SK-N-SH treated with all-trans-retinoic acid at 6 μM for 48 hours (cell line): ENCODE measurements around the gene PAX5.

Experiments used
- ATAC-seq: fragments of 200-7000 bp; cut with Tn5 transposase; 3 replicates; pipeline ENCODE4 v1.9.1; 2020; ENCODE audit warnings: mild to moderate bottlenecking, moderate library complexity
- ARNTL ChIP-seq: fragments of 450-650 bp; formaldehyde crosslinking; IDR thresholded peaks from 2 replicates; pipeline ENCODE4 v1.5.0; 2020; ENCODE audit warnings: low read depth, mild to moderate bottlenecking, moderate library complexity, borderline replicate concordance
- BACH2 ChIP-seq: fragments of 250-450 bp; sonication (Bioruptor Pico); IDR thresholded peaks from 2 replicates; pipeline ENCODE4 v1.9.0; 2021; ENCODE audit warnings: mild to moderate bottlenecking, borderline replicate concordance
- CSDC2 ChIP-seq: fragments of 250-450 bp; sonication (Bioruptor Pico); IDR thresholded peaks from 2 replicates; pipeline ENCODE4 v1.5.0; 2020; ENCODE audit warnings: mild to moderate bottlenecking, moderate library complexity
- ESRRG ChIP-seq: fragments of 250-450 bp; sonication (Bioruptor Pico); IDR thresholded peaks from 2 replicates; pipeline ENCODE4 v1.6.1; 2021; ENCODE audit warnings: mild to moderate bottlenecking
- GLIS3 ChIP-seq: fragments of 250-450 bp; sonication (Bioruptor Pico); IDR thresholded peaks from 2 replicates; pipeline ENCODE4 v1.5.0; 2020; ENCODE audit warnings: mild to moderate bottlenecking, moderate library complexity
- ISL1 ChIP-seq: fragments of 250-450 bp; sonication (Bioruptor Pico); IDR thresholded peaks from 2 replicates; pipeline ENCODE4 v2.1.2; 2022; ENCODE audit warnings: mild to moderate bottlenecking, moderate library complexity
- OSR1 ChIP-seq: fragments of 250-450 bp; sonication (Bioruptor Pico); IDR thresholded peaks from 2 replicates; pipeline ENCODE4 v1.8.0; 2022; ENCODE audit warnings: moderate library complexity, mild to moderate bottlenecking, inconsistent platforms
- PATZ1 ChIP-seq: fragments of 250-450 bp; sonication (Bioruptor Pico); IDR thresholded peaks from 2 replicates; pipeline ENCODE4 v1.8.0; 2020; ENCODE audit warnings: mild to moderate bottlenecking, moderate library complexity, borderline replicate concordance
- PPARA ChIP-seq: fragments of 250-450 bp; sonication (Bioruptor Pico); IDR thresholded peaks from 2 replicates; pipeline ENCODE4 v1.5.0; 2020; ENCODE audit warnings: mild to moderate bottlenecking, borderline replicate concordance
- RARB ChIP-seq: fragments of 250-450 bp; sonication (Bioruptor Pico); IDR thresholded peaks from 2 replicates; pipeline ENCODE4 v1.8.0; 2021; ENCODE audit warnings: mild to moderate bottlenecking, moderate library complexity
- SNAI2 ChIP-seq: fragments of 250-450 bp; sonication (Bioruptor Pico); IDR thresholded peaks from 2 replicates; pipeline ENCODE4 v1.5.0; 2020; ENCODE audit warnings: mild to moderate bottlenecking, moderate library complexity
- TCF4 ChIP-seq: fragments of 250-450 bp; sonication (Bioruptor Pico); IDR thresholded peaks from 2 replicates; pipeline ENCODE4 v1.8.0; 2021; ENCODE audit warnings: mild to moderate bottlenecking, moderate library complexity, borderline replicate concordance
- TOX ChIP-seq: fragments of 250-450 bp; sonication (Bioruptor Pico); IDR thresholded peaks from 2 replicates; pipeline ENCODE4 v1.8.0; 2021; ENCODE audit warnings: mild to moderate bottlenecking, moderate library complexity, borderline replicate concordance
- TSHZ2 ChIP-seq: fragments of 250-450 bp; sonication (Bioruptor Pico); IDR thresholded peaks from 2 replicates; pipeline ENCODE4 v1.5.0; 2020; ENCODE audit warnings: mild to moderate bottlenecking, moderate library complexity
- ZC3H10 ChIP-seq: fragments of 250-450 bp; sonication (Bioruptor Pico); IDR thresholded peaks from 2 replicates; pipeline ENCODE4 v1.5.1; 2021; ENCODE audit warnings: mild to moderate bottlenecking, moderate library complexity
- ZFP3 ChIP-seq: fragments of 250-450 bp; sonication (Bioruptor Pico); IDR thresholded peaks from 2 replicates; pipeline ENCODE4 v1.5.0; 2020; ENCODE audit warnings: mild to moderate bottlenecking, moderate library complexity
- ZFP30 ChIP-seq: fragments of 450-650 bp; formaldehyde crosslinking; IDR thresholded peaks from 2 replicates; pipeline ENCODE4 v1.5.0; 2022; ENCODE audit warnings: mild to moderate bottlenecking, moderate library complexity
- ZNF565 ChIP-seq: fragments of 450-650 bp; formaldehyde crosslinking; conservative IDR thresholded peaks from 2 replicates; pipeline ENCODE4 v1.5.0; 2020; ENCODE audit warnings: low read depth, mild to moderate bottlenecking, moderate library complexity
- ZNF70 ChIP-seq: fragments of 450-650 bp; formaldehyde crosslinking; IDR thresholded peaks from 2 replicates; pipeline ENCODE4 v1.5.0; 2020; ENCODE audit warnings: mild to moderate bottlenecking, moderate library complexity
- ZNF8 ChIP-seq: fragments of 450-650 bp; formaldehyde crosslinking; IDR thresholded peaks from 2 replicates; pipeline ENCODE4 v1.5.0; 2020; ENCODE audit warnings: mild to moderate bottlenecking, moderate library complexity
- TF ChIP-seq, protein P1 (sequence below): fragments of 250-450 bp; sonication (Bioruptor Pico); IDR thresholded peaks from 2 replicates; pipeline ENCODE4 v1.5.1; 2021; ENCODE audit warnings: mild to moderate bottlenecking, moderate library complexity
- TF ChIP-seq, protein P2 (sequence below): fragments of 250-450 bp; sonication (Bioruptor Pico); IDR thresholded peaks from 2 replicates; pipeline ENCODE4 v1.5.1; 2020; ENCODE audit warnings: low read depth, mild to moderate bottlenecking, moderate library complexity
- TF ChIP-seq, protein P3 (sequence below): fragments of 250-450 bp; sonication (Bioruptor Pico); IDR thresholded peaks from 2 replicates; pipeline ENCODE4 v1.8.0; 2021; ENCODE audit warnings: low read depth, mild to moderate bottlenecking, moderate library complexity, borderline replicate concordance

PAX5 gene

DNA sequence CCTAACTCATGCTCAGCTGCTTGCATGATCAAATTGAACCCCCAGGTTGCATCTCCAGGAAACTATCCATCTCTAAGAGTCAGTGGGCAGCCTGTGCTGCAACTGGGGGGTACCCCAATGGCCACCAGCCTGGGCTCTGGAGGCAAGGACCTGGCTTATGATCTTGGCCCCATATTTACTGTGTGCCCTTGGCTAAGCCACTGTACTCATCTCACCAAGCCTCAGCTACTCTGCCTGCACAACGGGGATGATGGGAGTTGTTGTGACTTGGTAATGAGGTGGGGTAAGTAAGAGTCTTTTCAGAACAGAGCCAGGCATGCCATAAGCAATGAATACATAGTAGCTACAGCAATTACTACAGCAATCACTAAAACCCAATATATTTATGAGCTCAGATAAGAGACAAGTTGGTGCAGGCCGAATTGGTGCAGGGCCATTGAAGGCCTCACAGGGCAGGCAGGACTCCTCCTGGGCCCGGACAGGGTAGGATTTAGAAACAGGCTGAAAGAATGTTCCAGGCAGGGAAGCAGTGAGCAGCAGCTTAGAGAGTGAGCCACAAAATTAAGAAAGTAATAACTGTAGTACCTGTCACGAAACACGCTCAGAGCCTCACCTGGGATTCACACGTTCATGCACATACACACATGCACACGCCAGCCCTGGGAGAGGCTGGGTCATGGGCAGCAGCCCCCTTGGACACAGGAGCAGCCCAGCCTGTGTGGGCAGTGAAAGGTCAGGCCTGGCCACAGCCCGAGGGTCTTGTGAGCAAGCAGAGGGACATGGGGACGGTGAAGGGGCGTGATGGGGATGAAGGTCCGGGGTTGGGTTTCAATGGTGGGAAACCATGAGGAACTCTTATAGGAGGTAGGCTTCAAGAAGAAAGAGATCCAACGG is 74.1 kb downstream of the PAX5 start (continued):
- TF ChIP-seq PPARA (CRISPR knock-in tag), result no peak
- no peak for TF ChIP-seq ZFP3
- no peak for TF ChIP-seq BACH2 (CRISPR knock-in tag)
- TF ChIP-seq TOX (CRISPR knock-in tag), result no peak

GRCh38 chr9:36956908-36957307 is 77.2 kb downstream of the PAX5 start:
- no peak for ATAC-seq
- TF ChIP-seq CSDC2 (CRISPR knock-in tag), result no peak
- no peak for TF ChIP-seq TCF4 (CRISPR knock-in tag)
- TF ChIP-seq ZC3H10 (CRISPR knock-in tag), result no peak
- no peak for TF ChIP-seq TOX (CRISPR knock-in tag)
- TF ChIP-seq, protein P1, sequence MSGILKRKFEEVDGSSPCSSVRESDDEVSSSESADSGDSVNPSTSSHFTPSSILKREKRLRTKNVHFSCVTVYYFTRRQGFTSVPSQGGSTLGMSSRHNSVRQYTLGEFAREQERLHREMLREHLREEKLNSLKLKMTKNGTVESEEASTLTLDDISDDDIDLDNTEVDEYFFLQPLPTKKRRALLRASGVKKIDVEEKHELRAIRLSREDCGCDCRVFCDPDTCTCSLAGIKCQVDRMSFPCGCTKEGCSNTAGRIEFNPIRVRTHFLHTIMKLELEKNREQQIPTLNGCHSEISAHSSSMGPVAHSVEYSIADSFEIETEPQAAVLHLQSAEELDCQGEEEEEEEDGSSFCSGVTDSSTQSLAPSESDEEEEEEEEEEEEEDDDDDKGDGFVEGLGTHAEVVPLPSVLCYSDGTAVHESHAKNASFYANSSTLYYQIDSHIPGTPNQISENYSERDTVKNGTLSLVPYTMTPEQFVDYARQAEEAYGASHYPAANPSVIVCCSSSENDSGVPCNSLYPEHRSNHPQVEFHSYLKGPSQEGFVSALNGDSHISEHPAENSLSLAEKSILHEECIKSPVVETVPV (CRISPR knock-in tag), result no peak
- no peak for TF ChIP-seq ESRRG (CRISPR knock-in tag)
- no peak for TF ChIP-seq GLIS3 (CRISPR knock-in tag)
- TF ChIP-seq, protein P2, sequence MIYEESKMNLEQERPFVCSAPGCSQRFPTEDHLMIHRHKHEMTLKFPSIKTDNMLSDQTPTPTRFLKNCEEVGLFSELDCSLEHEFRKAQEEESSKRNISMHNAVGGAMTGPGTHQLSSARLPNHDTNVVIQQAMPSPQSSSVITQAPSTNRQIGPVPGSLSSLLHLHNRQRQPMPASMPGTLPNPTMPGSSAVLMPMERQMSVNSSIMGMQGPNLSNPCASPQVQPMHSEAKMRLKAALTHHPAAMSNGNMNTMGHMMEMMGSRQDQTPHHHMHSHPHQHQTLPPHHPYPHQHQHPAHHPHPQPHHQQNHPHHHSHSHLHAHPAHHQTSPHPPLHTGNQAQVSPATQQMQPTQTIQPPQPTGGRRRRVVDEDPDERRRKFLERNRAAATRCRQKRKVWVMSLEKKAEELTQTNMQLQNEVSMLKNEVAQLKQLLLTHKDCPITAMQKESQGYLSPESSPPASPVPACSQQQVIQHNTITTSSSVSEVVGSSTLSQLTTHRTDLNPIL (CRISPR knock-in tag), result no peak
- no peak for TF ChIP-seq ZNF8 (CRISPR knock-in tag)
- TF ChIP-seq PPARA (CRISPR knock-in tag), result no peak
- TF ChIP-seq PATZ1 (CRISPR knock-in tag), result no peak
- TF ChIP-seq ZNF70 (CRISPR knock-in tag), result no peak
- no peak for TF ChIP-seq BACH2 (CRISPR knock-in tag)
- TF ChIP-seq ZFP3, result no peak
- TF ChIP-seq, protein P3, sequence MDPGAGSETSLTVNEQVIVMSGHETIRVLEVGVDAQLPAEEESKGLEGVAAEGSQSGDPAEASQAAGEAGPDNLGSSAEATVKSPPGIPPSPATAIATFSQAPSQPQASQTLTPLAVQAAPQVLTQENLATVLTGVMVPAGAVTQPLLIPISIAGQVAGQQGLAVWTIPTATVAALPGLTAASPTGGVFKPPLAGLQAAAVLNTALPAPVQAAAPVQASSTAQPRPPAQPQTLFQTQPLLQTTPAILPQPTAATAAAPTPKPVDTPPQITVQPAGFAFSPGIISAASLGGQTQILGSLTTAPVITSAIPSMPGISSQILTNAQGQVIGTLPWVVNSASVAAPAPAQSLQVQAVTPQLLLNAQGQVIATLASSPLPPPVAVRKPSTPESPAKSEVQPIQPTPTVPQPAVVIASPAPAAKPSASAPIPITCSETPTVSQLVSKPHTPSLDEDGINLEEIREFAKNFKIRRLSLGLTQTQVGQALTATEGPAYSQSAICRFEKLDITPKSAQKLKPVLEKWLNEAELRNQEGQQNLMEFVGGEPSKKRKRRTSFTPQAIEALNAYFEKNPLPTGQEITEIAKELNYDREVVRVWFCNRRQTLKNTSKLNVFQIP (CRISPR knock-in tag), result no peak
- TF ChIP-seq ZNF565 (CRISPR knock-in tag), result no peak
- no peak for TF ChIP-seq TSHZ2 (CRISPR knock-in tag)
- TF ChIP-seq ARNTL (CRISPR knock-in tag), result no peak
- TF ChIP-seq ISL1 (CRISPR knock-in tag), result no peak
- no peak for TF ChIP-seq ZFP30

DNA sequence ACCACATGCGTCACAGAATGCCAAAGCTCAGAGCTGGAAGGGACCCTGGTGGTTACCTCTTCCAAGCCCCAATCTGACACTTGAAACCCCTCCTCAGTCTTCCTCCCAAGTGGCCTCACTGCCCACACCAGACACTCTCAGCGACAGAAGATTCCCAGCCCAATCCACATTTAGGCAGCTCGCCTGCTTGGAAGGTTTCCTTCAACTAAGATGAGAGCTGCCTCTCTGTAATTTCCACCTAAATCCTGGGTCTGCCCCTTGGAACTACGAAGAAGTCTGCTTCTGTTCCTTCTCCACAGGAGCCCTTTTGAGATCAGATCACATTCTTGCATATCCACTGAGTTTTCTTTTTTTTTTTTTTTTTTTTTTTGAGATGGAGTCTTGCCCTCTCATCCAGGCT is 83.7 kb downstream of the PAX5 start:
- no peak for ATAC-seq
- TF ChIP-seq ISL1 (CRISPR knock-in tag), result no peak
- no peak for TF ChIP-seq BACH2 (CRISPR knock-in tag)
- TF ChIP-seq ZNF8 (CRISPR knock-in tag), result no peak
- TF ChIP-seq ZC3H10 (CRISPR knock-in tag), result no peak
- no peak for TF ChIP-seq OSR1 (CRISPR knock-in tag)
- TF ChIP-seq TOX (CRISPR knock-in tag), result no peak
- TF ChIP-seq ARNTL (CRISPR knock-in tag), result no peak
- no peak for TF ChIP-seq PPARA (CRISPR knock-in tag)
- no peak for TF ChIP-seq SNAI2 (CRISPR knock-in tag)
- TF ChIP-seq PATZ1 (CRISPR knock-in tag), result no peak
- TF ChIP-seq TCF4 (CRISPR knock-in tag), result no peak
- TF ChIP-seq, protein P2 (CRISPR knock-in tag), result no peak
- TF ChIP-seq RARB, result no peak
